NCI-H226 (cell line): Measurements from ENCODE around the gene SLFN12L.
"Not testable (repeated sequence)": the region's sequence is repeated elsewhere in the genome, so short reads cannot be mapped to it uniquely, and the experiment has no call there.

Experiments
- DNase-seq: peaks from one replicate; pipeline ENCODE4 v3.0.0-alpha.2; 2015

SLFN12L gene

GRCh38 chr17:35491417-35491816, 46.1 kb downstream of the SLFN12L start:
- DNase-seq: no peak

- no peak for DNase-seq
Observed at GRCh38 chr17:35489944-35490343, 47.5 kb downstream of the SLFN12L start.

GRCh38 chr17:35488991-35489390, 48.5 kb downstream of the SLFN12L start:
- DNase-seq: no peak

GRCh38 chr17:35486920-35487732, 50.4 kb downstream of the SLFN12L start:
- peak; percentile 68 for DNase-seq

GRCh38 chr17:35479271-35479670, 58.2 kb downstream of the SLFN12L start:
- no peak for DNase-seq

GRCh38 chr17:35477248-35477647, 60.2 kb downstream of the SLFN12L start:
- DNase-seq: no peak

GRCh38 chr17:35476283-35476820, 61.1 kb downstream of the SLFN12L start:
- no peak for DNase-seq

GRCh38 chr17:35468475-35468874, 69.0 kb downstream of the SLFN12L start:
- DNase-seq: no peak

- DNase-seq: no peak
Observed at GRCh38 chr17:35467824-35468223, 69.7 kb downstream of the SLFN12L start.

- DNase-seq: peak; percentile 38
Observed at GRCh38 chr17:35460354-35460851, 77.1 kb downstream of the SLFN12L start.

- not testable (repeated sequence) for DNase-seq
Observed at GRCh38 chr17:35454035-35454434, 83.4 kb downstream of the SLFN12L start.

GRCh38 chr17:35453171-35453570, 84.3 kb downstream of the SLFN12L start:
- no peak for DNase-seq

GRCh38 chr17:35449371-35449931, 88.0 kb downstream of the SLFN12L start:
- no peak for DNase-seq

GRCh38 chr17:35448899-35449227, 88.6 kb downstream of the SLFN12L start:
- DNase-seq: no peak

GRCh38 chr17:35448214-35448898, 89.1 kb downstream of the SLFN12L start, which contains the start of gene SLFN13:
Gene SLFN13 (minus strand): TSS chr17:35448766. CDS start chr17:35445680, 3,086 bp downstream.
- DNase-seq: peak; percentile 47

GRCh38 chr17:35447499-35447898, 90.0 kb downstream of the SLFN12L start:
- no peak for DNase-seq

- DNase-seq: no peak
Observed at GRCh38 chr17:35438433-35438832, 99.0 kb downstream of the SLFN12L start.

GRCh38 chr17:35433075-35433894, 104.2 kb downstream of the SLFN12L start:
- peak; percentile 98 for DNase-seq

- DNase-seq: peak; percentile 95
Observed at GRCh38 chr17:35432176-35433074, 105.1 kb downstream of the SLFN12L start, which contains the start of gene SLFN12. Gene SLFN12 (minus strand): TSS chr17:35432500. CDS start chr17:35423028, 9,472 bp downstream.

GRCh38 chr17:35429702-35430101, 107.8 kb downstream of the SLFN12L start:
- DNase-seq: no peak

- DNase-seq: no peak
Observed at GRCh38 chr17:35428229-35428628, 109.2 kb downstream of the SLFN12L start.
